NCI-H2227 (cell line): ENCODE results near the gene NUP155.
A peak's percentile ranks its signal among the peaks of the same experiment; 100 is the strongest.
"Not testable (repeated sequence)": the region's sequence is repeated elsewhere in the genome, so short reads cannot be mapped to it uniquely, and the experiment has no call there.

ENCODE experiments used
- DNase-seq: peaks from one replicate; lab custom pipeline; 2025; ENCODE audit not compliant: unreplicated experiment; lab: John Stamatoyannopoulos, UW

NUP155 gene

DNA sequence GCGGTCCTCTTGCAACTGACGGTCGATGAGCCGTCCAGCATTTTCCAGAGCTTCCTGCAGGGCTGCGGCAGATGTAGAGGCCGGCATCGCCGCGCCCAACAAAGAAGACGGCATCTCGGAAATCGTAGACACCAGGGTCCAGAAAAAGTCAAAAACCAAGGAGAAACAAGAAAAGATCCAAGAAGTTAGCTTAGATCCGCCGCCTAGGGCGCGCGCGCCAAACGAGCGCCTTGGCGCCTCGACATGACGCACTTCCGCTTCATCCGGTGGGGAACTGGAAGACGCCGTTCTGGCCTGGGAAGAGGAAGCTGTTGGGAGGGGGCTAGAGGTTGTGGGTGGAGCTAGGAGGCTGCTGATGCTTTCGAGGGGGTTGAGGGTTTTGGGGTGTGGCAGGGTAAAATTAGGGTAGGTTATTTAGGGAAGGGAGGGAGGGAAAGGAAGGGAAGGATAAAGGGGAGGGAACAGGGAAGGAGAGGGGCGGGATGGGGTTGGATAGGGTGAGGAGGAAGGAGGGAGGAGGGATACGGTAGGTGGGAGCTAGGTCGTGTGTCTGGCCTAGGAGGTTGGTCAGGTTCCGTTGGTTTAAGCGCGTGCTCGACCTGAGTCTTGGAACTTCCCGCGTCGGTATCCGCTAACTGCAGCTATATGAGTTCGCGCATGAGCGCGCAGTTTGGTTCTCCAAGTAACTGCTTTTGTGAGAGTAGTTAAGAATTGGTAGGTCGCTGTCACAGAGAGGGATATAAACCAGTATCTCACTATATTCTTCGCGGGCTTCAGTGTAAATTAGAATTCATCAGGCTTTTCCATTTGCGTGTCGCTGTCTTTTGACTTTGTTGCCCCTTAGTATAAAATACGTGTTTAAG is at the start of gene NUP155:
NUP155 (minus strand) TSS at position 243 of the 863 bp plus-strand sequence; CDS start at position 114, 129 bp downstream.
- peak; percentile 98 for DNase-seq

DNA sequence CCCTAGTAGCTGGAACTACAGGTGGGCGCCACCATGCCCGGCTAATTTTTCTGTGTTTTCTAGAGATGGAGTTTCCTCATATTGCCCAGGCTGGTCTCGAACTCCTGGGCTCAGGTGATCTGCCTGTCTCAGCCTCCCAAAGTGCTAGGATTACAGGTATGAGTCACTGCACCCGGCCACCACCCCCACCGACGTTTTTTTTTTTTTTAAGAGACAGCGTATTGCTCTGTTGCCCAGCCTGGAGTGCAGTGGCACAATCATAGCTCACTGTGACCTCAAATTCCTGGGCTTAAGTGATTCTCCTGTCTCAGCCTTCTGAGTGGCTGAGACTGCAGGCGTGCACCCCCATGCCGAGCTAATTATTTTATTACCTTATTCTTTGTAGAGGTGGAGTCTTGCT is 46.4 kb upstream of the NUP155 start:
- DNase-seq: no peak

DNA sequence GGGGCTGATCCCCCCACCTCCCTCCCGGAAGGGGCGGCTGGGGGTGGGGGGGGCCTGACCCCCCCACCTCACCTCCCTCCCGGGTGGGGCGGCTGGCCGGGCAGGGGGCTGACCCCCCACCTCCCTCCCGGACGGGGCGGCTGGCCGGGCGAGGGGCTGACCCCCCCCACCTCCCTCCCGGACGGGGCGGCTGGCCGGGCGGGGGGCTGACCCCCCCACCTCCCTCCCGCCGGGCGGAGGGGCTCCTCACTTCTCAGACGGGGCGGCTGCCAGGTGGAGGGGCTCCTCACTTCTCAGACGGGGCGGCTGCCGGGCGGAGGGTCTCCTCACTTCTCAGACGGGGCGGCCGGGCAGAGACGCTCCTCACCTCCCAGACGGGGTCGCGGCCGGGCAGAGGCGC is 44.5 kb upstream of the NUP155 start:
- not testable (repeated sequence) for DNase-seq

DNA sequence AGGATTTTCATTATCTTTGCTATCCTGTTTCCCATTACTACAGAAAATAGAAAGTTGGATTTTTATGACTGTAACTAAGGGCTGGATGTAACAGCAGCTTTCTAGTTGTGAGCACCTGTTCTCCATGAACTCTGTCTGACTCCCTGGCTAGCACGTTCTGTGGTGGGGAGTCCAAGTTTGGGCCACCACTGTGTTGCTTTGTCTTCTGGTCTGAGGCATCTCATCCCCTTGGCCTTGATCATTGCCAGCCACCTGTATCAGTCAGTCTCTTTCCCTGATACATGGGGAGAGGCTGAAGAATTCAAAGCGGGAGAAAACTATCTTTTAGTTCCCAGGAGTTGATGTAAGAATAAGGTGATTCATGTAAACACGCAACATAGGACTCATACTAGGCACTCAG is 41.6 kb upstream of the NUP155 start:
- no peak for DNase-seq

DNA sequence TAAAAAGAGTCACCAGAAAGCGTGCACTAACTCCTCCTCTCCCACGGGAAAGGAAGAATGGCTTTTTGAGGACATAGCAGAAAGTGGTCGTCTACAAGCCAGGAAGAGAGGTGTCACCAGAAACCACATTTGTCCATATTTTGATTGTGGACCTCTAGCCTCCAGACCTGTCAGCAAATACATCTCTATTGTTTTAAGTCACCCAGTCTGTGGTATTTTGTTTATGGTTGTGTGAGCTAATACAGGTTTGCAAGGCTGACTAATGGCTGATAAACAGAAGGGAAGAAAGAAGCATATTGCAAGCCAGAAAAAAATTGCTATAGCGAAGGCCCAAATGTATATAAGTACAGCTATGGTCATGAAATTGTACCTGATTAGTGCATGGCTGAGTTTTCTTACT is 29.6 kb upstream of the NUP155 start:
- DNase-seq: no peak

DNA sequence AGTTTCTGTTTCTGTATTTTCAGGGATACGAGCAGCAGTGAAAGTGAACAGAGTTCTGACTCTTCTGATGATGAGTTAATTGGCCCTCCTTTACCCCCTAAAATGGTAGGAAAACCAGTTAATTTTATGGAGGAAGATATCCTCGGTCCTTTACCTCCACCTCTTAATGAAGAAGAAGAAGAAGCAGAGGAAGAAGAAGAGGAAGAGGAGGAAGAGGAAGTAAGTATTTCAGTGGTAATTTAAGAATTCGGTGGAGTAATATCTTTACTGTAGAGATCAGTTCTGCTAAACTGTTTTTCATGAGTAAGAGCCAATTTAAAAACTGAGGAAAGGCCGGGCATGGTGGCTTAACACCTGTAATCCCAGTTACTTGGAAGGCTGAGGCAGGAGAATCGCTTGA is 25.4 kb upstream of the NUP155 start:
- DNase-seq: no peak

DNA sequence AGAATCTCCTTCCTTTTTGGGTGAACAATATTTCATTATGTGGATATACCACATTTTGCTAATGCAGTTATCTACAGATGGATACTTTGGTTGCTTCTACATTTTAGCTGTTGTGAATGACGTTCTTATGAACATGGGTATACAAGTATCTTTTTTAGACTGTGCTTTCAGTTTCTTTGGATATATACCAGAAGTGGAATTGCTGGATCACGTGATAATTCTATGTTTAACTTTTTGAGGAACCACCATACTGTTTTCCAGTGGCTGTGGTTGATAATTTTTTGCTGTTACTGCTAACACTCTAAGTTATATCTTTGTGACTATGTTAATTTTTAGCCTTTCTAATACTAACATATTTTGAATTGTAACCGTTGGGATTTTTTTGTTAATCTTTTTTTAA is 20.7 kb upstream of the NUP155 start:
- no peak for DNase-seq

DNA sequence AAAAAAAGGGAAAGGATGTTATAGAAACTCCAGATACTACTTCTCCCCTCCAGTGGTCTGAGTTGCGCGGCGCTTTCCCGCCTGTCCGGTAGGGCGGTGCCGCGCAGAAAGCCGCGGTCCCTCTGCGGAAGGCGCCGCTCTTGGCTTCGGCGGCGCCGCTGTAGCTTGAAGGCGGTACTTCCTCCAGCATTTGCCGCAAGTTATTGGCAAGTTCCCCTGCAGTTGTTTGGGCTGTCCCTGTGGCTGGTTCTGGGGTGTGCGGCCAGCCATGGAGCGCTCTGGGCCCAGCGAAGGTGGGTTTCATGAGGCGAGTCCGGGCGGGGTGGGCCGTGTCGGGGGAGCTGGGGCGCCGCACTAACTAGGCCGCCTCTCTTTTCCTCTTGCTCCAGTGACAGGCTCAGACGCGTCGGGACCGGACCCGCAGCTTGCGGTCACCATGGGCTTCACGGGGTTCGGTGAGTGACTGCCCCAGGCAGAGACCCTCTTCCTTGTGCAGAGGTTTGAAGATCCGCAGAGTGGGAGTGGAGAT is 8.3 kb upstream of the NUP155 start, which contains the start of gene WDR70:
WDR70 (plus strand) TSS at position 219 of the 529 bp plus-strand sequence; CDS start at position 269, 50 bp downstream.
- DNase-seq: peak; percentile 97

DNA sequence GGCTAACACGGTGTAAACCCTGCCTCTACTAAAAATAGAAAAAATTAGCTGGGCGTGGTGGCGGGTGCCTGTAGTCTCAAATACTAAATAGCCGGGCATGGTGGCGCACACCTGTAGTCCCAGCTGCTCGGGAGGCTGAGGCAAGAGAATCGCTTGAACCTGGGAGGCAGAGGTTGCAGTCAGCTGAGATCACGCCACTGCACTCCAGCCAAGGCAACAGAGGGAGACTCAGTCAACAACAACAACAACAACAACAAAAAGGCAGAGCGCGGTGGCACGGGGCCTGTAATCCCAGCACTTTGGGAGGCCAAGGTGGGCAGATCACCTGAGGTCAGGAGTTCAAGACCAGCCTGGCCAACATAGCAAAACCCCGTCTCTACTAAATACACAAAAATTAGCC is 7.2 kb upstream of the NUP155 start:
- not testable (repeated sequence) for DNase-seq

DNA sequence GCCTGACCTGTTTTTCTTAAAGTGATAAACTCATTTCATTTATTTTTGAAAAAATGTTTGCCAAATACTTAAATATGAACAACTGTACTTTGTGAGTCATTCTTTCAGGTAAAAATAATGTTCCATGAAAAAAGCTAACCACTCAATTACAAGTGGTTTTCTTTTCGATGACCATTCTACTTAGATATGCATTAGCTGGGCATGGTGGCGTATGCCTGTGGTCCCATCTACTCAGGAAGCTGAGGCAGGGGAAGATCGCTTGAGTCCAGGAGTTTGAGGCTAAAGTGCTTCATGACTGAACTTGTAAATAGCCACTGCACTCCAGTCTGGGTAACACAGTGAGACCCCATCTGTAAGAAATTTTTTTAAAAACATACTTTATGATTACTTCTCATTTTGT is 4.2 kb upstream of the NUP155 start:
- no peak for DNase-seq

DNA sequence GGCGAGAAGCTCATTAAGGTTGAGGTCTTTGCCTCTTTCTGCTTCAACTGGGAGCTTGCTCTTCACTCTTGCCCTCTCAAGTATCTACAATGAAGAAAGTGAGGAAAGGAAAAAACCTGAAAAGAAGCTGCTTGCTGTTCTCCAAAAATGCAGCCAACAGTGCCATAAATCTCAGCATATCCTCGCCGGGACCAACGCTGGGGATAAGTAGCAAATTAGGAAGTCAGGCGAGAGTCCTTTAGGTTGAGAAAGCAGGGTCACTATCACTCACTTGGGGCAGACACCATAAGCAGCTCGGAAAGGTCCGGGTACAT is 399 bp downstream of the NUP155 start:
- DNase-seq: peak; percentile 30

DNA sequence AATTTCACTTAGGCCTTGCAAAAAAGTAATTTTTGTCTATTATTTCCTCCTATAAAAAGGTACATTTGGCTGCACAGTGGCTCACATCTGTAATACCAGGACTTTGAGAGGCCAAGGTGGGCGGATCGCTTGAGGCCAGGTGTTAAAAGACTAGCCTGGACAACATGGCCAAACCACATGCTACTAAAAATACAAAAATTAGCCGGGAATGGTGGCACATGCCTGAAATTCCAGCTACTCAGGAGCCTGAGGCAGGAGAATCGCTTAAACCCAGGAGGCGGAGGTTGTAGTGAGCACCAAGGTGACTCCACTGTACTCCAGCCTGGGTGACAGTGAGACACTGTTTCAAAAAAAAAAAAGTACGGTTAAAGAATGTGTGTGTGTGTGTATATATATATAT is 15.7 kb downstream of the NUP155 start:
- no peak for DNase-seq

DNA sequence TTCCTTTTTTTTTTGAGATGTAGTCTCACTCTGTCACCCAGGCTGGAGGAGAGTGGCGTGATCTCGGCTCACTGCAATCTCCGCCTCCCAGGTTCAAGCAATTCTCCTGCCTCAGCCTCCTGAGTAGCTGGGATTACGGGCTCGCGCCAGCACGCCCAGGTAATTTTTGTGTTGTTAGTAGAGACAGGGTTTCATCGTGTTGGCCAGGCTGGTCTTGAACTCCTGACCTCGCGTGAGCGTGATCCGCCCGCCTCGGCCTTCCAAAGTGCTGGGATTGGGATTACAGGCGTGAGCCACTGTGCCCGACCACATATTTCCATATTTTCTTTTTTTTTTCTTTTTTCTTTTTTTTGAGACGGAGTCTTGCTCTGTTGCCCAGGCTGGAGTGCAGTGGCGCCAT is 28.2 kb downstream of the NUP155 start:
- DNase-seq: not testable (repeated sequence)

DNA sequence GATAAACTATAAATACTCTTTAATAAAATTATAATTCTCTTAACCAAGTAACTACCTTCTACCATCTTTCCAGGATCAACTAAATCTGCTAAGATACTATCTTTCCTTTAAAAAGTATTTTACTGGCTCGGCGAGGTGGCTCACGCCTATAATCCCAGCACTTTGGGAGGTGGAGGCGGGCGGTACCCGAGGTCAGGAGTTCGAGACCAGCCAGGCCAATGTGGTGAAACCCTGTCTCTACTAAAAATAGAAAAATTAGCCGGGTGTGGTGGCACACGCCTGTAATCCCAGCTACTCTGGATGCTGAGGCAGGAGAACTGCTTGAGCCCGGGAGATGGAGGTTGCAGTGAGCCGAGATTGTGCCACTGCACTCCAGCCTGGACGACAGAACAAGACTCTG is 36.2 kb downstream of the NUP155 start:
- not testable (repeated sequence) for DNase-seq

DNA sequence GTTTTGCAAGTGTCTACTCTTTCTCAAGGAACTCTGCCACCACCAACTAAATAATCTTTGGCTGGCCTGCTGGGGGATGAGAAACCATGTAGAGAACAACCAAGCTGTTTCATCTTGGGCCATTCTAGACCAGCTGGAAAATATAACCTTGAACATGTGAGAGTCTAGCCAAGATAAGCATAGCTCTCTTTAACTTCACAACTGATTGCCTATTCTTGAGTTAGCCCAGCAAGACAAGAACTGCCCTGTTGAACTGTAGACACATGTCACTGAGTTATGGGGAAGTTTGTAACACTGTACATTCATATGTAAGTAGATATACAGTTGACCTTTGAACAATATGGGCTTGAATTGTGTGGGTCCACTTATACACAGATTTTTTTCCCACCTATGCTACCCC is 44.4 kb downstream of the NUP155 start:
- no peak for DNase-seq

DNA sequence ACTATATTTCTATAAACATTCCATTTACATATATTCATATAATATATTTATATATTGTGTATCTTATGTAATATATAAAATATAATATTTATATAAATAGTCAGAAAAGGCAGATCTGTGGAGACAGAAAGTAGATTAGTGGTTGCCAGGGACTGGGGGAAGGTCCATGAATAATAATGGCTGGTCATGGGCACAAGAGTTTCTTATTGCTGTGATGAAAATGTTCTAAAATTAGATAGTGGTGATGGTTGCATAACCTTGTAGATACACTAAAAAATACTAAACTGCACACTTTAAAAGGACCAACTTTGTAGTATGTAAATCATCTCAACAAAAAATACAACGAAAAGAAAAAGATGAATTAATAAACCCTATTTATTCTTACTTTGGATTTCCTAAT is 47.3 kb downstream of the NUP155 start:
- DNase-seq: no peak

DNA sequence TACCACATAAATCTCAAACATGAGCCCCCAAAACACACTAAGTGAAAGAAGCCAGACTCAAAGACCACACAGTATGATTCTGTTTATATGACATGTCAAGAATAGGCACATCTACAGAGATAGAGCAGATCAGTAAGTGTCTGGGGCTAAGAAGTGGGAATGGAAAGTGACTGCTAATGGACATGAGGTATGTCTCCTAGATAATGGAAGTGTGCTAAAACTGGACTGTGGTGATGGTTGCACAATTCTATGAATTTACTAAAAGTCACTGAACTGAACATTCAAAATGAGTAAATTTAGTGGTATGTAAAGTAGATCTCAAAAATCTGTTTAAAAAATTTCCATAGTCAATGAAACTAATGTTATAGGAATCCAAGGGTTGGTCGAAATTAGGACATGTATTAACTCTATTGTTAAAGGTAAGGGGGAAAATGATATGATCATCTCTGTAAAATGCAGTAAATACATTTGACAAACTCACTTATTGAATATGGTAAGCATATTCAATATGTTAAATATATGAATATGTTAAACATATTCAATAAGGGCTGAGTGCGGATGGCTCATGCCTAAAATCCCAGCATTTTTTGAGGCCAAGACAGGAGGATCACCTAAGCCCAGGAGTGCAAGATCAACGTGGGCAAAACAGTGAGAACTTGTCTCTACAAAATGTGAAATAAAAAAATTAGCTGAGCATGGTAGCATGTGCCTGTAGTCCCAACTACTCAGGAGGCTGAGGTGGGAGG is 51.7 kb downstream of the NUP155 start:
- no peak for DNase-seq

DNA sequence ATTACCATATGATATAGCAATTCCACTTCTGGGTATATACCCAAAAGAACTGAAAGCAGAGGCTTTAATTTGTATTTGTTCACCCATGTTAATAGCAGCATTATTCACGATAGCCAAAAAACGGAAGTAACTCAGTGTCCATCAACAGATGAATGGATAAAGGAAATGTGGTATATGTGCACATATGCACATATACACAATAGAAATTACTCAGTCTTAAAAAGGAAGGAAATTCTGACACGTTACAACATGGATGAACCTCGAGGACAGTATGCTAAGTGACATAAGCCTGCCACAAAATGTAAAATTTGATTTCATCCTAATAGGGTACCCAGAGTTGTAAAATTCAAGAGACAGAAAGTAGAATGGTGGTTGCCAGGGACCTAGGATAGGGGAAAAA is 54.9 kb downstream of the NUP155 start:
- no peak for DNase-seq

DNA sequence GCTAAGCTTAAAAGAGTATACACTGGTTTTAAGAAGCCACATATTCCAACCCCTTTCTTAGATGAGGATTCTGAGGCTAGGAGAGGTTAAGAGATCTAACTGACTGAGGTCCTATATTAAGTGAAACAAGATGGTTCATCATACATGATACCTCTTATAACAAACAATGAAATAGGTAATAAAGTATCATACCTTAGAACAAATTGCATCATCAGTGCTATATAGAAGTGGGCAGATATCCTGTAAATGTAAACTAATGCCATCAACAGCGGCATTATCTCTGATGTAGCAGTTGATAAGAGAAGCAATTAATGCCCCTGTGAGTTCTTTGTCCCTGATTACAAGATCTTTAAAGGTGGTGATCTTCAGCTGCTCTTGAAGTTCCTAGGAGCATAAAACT is 60.5 kb downstream of the NUP155 start:
- no peak for DNase-seq

DNA sequence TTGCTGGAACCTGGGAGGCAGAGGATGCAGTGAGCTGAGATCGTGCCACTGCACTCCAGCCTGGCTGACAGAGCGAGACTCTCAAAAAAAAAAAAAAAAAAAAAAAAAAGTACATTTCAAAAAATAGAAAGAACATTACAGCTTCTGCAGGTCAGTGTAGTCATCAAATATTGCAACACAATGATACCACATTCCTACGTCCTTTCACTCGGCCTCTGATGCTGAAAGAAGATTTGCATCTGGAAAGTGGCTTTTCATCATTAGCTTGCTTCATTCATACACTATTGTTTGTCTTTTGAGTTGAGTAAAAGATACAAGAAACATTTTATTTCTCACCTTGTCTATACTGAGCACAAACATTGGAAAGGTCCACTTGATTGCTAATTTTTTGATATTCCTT is 62.1 kb downstream of the NUP155 start:
- no peak for DNase-seq

DNA sequence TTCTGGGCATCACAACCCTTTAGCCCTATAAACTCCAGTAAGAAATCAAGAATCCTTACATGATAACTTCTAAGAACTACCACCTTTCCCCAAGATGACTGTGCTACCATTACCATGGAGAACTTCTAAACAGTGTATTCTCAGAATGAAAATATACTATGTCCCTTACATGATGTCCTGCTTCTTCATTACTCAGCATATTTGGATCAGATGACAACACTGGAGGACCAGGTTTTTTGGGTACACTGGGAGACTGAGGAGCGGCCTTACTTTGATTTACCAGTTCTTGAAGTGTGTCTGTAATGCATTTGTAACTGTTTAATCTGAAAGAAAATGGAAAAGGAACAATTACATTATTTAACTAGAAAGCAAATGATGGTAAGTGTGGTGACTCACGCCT is 66.0 kb downstream of the NUP155 start:
- DNase-seq: no peak

DNA sequence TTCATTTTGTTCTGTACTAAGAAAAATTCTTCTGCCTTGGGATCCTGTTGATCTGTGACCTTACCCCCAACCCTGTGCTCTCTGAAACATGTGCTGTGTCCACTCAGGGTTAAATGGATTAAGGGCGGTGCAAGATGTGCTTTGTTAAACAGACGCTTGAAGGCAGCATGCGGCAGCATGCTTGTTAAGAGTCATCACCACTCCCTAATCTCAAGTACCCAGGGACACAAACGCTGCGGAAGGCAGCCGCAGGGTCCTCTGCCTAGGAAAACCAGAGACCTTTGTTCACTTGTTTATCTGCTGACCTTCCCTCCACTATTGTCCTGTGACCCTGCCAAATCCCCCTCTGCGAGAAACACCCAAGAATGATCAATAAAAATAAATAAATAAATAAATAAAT is 74.6 kb downstream of the NUP155 start:
- DNase-seq: not testable (repeated sequence)
